ENCODE results near the gene GALNS.

- TF ChIP-seq CTCF (IDR thresholded peaks at IDR 0.05) (no peak), POLR2A (IDR thresholded peaks at IDR 0.05) (no peak)
Measured at GRCh38 chr16:88768071-88768783, 88.5 kb downstream of the GALNS start.
